Suprapubic skin (tissue), 4 donors: ENCODE results near the gene GRM5. TPM values are rescaled to one million over a fixed set of nuclear protein-coding genes. Genes with fewer than 3 reads are reported as not detected.

Experiments
- DNase-seq, 2 donors: peaks; one replicate each; pipeline ENCODE4 v3.0.0-alpha.2; 2019; ENCODE audit warnings: low spot score in 2 of 2
- H3K27ac ChIP-seq: fragments of 200-600 bp; sonication (generic); one replicate; pipeline ENCODE4 v1.5.1; 2019
- H3K27me3 ChIP-seq: fragments of 200-600 bp; sonication (generic); one replicate; pipeline ENCODE4 v1.5.1; 2019
- H3K36me3 ChIP-seq: fragments of 200-600 bp; sonication (generic); one replicate; pipeline ENCODE4 v1.5.1; 2019
- H3K4me1 ChIP-seq: fragments of 200-600 bp; sonication (generic); one replicate; pipeline ENCODE4 v1.5.1; 2019
- H3K4me3 ChIP-seq: fragments of 200-600 bp; sonication (generic); one replicate; pipeline ENCODE4 v1.5.1; 2019; ENCODE audit warnings: mild to moderate bottlenecking
- H3K9me3 ChIP-seq: fragments of 200-600 bp; sonication (generic); one replicate; pipeline ENCODE4 v1.5.1; 2019
- CTCF ChIP-seq, 2 donors: fragments of 200-600 bp in 1 of 2; fragments of 450-650 bp in 1 of 2; sonication (generic) in 1 of 2; IDR thresholded peaks; one replicate each; pipeline ENCODE4 v1.5.1; 2016 to 2019; ENCODE audit warnings: antibody characterized with exemption in 2 of 2, mild to moderate bottlenecking in 1 of 2, moderate library complexity in 1 of 2
- EP300 ChIP-seq: sonication (generic); formaldehyde crosslinking; IDR thresholded peaks from one replicate; pipeline ENCODE4 v1.6.1; 2017; ENCODE audit warnings: antibody characterized with exemption
- POLR2A ChIP-seq, 2 donors: fragments of 450-650 bp; IDR thresholded peaks; one replicate each; pipeline ENCODE4 v1.6.1; 2017; ENCODE audit warnings: antibody characterized with exemption in 2 of 2, mild to moderate bottlenecking in 2 of 2, moderate library complexity in 2 of 2
- POLR2AphosphoS5 ChIP-seq, 3 donors: sonication (generic); formaldehyde crosslinking; IDR thresholded peaks; one replicate each; pipeline ENCODE4 v1.6.1; 2017; ENCODE audit warnings: antibody characterized with exemption in 3 of 3
- WGBS: methylation state at CpG from one replicate; pipeline ENCODE4 v1.1.5; 2018; 5-methylcytosine and 5-hydroxymethylcytosine counted together
- total RNA-seq, 4 donors: library from RNA; depleted of rRNA; stranded (reverse); fragments of >200 nt; gene quantifications; one replicate each; pipeline ENCODE4 v1.1.0, GENCODE V29; 2016

GRM5 gene
- total RNA-seq, 4 donors from 2014 or later: not detected

GRCh38 chr11:88701816-88702215 lies 364.0 kb downstream of the GRM5 start:
- TF ChIP-seq EP300: no peak
- no peak for TF ChIP-seq CTCF (IDR thresholded peaks at IDR 0.05)
- no peak for TF ChIP-seq POLR2A (IDR thresholded peaks at IDR 0.05)
- TF ChIP-seq POLR2AphosphoS5 (IDR thresholded peaks at IDR 0.05): no peak
- Histone ChIP-seq H3K27me3 (no peaks in the 10 kb centered on the region), H3K9me3 (no peaks in the 10 kb centered on the region), H3K36me3 (no peaks in the 10 kb centered on the region), H3K27ac (no peak overlapping the region), H3K4me3 (no peak overlapping the region), H3K4me1 (no peaks in the 10 kb centered on the region)
- 77% methylated on average over 2 of the region's 2 CpGs for WGBS
- no peak for DNase-seq

GRCh38 chr11:88697139-88697538 lies 368.6 kb downstream of the GRM5 start:
- 43% methylated on average over 3 of the region's 3 CpGs for WGBS
- TF ChIP-seq EP300: no peak
- TF ChIP-seq POLR2A (IDR thresholded peaks at IDR 0.05): no peak
- no peak for TF ChIP-seq CTCF (IDR thresholded peaks at IDR 0.05)
- no peak for TF ChIP-seq POLR2AphosphoS5 (IDR thresholded peaks at IDR 0.05)

GRCh38 chr11:88695689-88696414 lies 369.9 kb downstream of the GRM5 start:
- no peaks in the 10 kb centered on the region for H3K36me3 ChIP-seq
- 38% methylated on average over 11 of the region's 11 CpGs for WGBS
- TF ChIP-seq CTCF (IDR thresholded peaks at IDR 0.05): no peak
- H3K4me1 ChIP-seq: no peaks in the 10 kb centered on the region
- no peak overlapping the region for H3K27ac ChIP-seq
- H3K9me3 ChIP-seq: no peaks in the 10 kb centered on the region
- DNase-seq: no peak
- no peak overlapping the region for H3K4me3 ChIP-seq
- H3K27me3 ChIP-seq: no peaks in the 10 kb centered on the region

More at GRCh38 chr11:88697139-88697538, 368.6 kb downstream of the GRM5 start:
- H3K36me3 ChIP-seq: no peaks in the 10 kb centered on the region
- no peak for DNase-seq
- H3K4me1 ChIP-seq: no peaks in the 10 kb centered on the region
- no peaks in the 10 kb centered on the region for H3K9me3 ChIP-seq
- H3K4me3 ChIP-seq: no peak overlapping the region
- H3K27me3 ChIP-seq: no peaks in the 10 kb centered on the region
- H3K27ac ChIP-seq: no peak overlapping the region

GRCh38 chr11:88692306-88693086 lies 373.3 kb downstream of the GRM5 start:
- TF ChIP-seq POLR2AphosphoS5 (IDR thresholded peaks at IDR 0.05): no peak
- no peak for TF ChIP-seq POLR2A (IDR thresholded peaks at IDR 0.05)
- no peak for TF ChIP-seq EP300
- no peak for TF ChIP-seq CTCF (IDR thresholded peaks at IDR 0.05)
- WGBS: 72% methylated on average over 4 of the region's 4 CpGs
- H3K9me3 ChIP-seq: no peaks in the 10 kb centered on the region
- no peak overlapping the region for H3K27ac ChIP-seq
- H3K36me3 ChIP-seq: no peaks in the 10 kb centered on the region
- DNase-seq: no peak
- H3K27me3 ChIP-seq: no peaks in the 10 kb centered on the region
- H3K4me1 ChIP-seq: no peaks in the 10 kb centered on the region
- no peak overlapping the region for H3K4me3 ChIP-seq

- no peaks in the 10 kb centered on the region for H3K27me3 ChIP-seq
- 61% methylated on average over 6 of the region's 6 CpGs for WGBS
- no peak overlapping the region for H3K27ac ChIP-seq
- H3K4me1 ChIP-seq: no peaks in the 10 kb centered on the region
- H3K4me3 ChIP-seq: no peak overlapping the region
- H3K9me3 ChIP-seq: no peaks in the 10 kb centered on the region
- no peak for DNase-seq
- no peak for TF ChIP-seq CTCF (IDR thresholded peaks at IDR 0.05)
- TF ChIP-seq POLR2A (IDR thresholded peaks at IDR 0.05): no peak
- TF ChIP-seq POLR2AphosphoS5 (IDR thresholded peaks at IDR 0.05): no peak
- TF ChIP-seq EP300: no peak
- H3K36me3 ChIP-seq: no peaks in the 10 kb centered on the region
Observed at GRCh38 chr11:88689548-88690240, 376.1 kb downstream of the GRM5 start.
